Measurements from ENCODE around the gene VWA5A. TPM values are rescaled to one million over a fixed set of nuclear protein-coding genes. Genes with fewer than 3 reads are reported as not detected.

Gene VWA5A
- 157 and 161 TPM in 2 replicates for total RNA-seq

GRCh38 chr11:124114942-124115781 lies at the start of gene VWA5A:
TSS of gene VWA5A (plus strand) at chr11:124115450. CDS start at chr11:124117512, 2,062 bp downstream.

GRCh38 chr11:124183068-124183467 lies 67.8 kb downstream of the VWA5A start, which contains the start of gene OR10D3:
TSS of gene OR10D3 (plus strand) at chr11:124183345. CDS start at chr11:124185270, 1,925 bp downstream.

Other genes starting within 250 kb of the VWA5A start
- gene TMEM225, start 229.8 kb upstream of the VWA5A start, total RNA-seq, result not detected in 2 replicates
- gene OR8D4, start 213.3 kb upstream of the VWA5A start, total RNA-seq, result not detected in 2 replicates
- gene OR4D5, start 175.8 kb upstream of the VWA5A start, total RNA-seq, result not detected in 2 replicates
- gene OR6T1, start 171.6 kb upstream of the VWA5A start, total RNA-seq, result not detected in 2 replicates
- not detected in 2 replicates for gene OR10S1, start 137.7 kb upstream of the VWA5A start, total RNA-seq
- not detected in 2 replicates for gene OR10G6, start 120.3 kb upstream of the VWA5A start, total RNA-seq
- gene OR10G4, start 102.5 kb upstream of the VWA5A start, total RNA-seq, result not detected in 2 replicates
- gene OR10G9, start 92.4 kb upstream of the VWA5A start, total RNA-seq, result 0.39 TPM in 1 of 2 replicates, not detected in the other
- gene OR10G8, start 88.7 kb upstream of the VWA5A start, total RNA-seq, result not detected in 2 replicates
- not detected in 2 replicates for gene OR10G7, start 74.1 kb upstream of the VWA5A start, total RNA-seq
- gene OR10D3, start 67.9 kb downstream of the VWA5A start, total RNA-seq, result not detected in 2 replicates
- gene OR8G1, start 125.6 kb downstream of the VWA5A start, total RNA-seq, result not detected in 2 replicates
- not detected in 2 replicates for gene OR8G5, start 140.9 kb downstream of the VWA5A start, total RNA-seq
- gene OR8D1, start 198.5 kb downstream of the VWA5A start, total RNA-seq, result not detected in 2 replicates
- not detected in 2 replicates for gene OR8D2, start 204.7 kb downstream of the VWA5A start, total RNA-seq

Measured in placental epithelial cell (primary cell).